Hepatocyte (in vitro differentiated cells): Measurements from ENCODE around the gene INTS12.

Experiments used
- EZH2 ChIP-seq: fragments of 200-600 bp; sonication (generic); IDR thresholded peaks from 2 replicates; pipeline ENCODE4 v1.6.1; 2016; ENCODE audit warnings: antibody characterized with exemption, mild to moderate bottlenecking, borderline replicate concordance
- EZH2phosphoT487 ChIP-seq: fragments of 200-600 bp; sonication (generic); IDR thresholded peaks from one replicate; pipeline ENCODE4 v1.6.1; 2018; ENCODE audit warnings: antibody characterized with exemption, mild to moderate bottlenecking, low read depth, moderate library complexity; ENCODE audit not compliant: unreplicated experiment, severe bottlenecking
- TF ChIP-seq, protein P1 (sequence below): fragments of 200-600 bp; sonication (generic); IDR thresholded peaks from 2 replicates; pipeline ENCODE4 v1.5.1; 2016; ENCODE audit warnings: antibody characterized with exemption, mild to moderate bottlenecking; ENCODE audit not compliant: poor library complexity

DNA sequence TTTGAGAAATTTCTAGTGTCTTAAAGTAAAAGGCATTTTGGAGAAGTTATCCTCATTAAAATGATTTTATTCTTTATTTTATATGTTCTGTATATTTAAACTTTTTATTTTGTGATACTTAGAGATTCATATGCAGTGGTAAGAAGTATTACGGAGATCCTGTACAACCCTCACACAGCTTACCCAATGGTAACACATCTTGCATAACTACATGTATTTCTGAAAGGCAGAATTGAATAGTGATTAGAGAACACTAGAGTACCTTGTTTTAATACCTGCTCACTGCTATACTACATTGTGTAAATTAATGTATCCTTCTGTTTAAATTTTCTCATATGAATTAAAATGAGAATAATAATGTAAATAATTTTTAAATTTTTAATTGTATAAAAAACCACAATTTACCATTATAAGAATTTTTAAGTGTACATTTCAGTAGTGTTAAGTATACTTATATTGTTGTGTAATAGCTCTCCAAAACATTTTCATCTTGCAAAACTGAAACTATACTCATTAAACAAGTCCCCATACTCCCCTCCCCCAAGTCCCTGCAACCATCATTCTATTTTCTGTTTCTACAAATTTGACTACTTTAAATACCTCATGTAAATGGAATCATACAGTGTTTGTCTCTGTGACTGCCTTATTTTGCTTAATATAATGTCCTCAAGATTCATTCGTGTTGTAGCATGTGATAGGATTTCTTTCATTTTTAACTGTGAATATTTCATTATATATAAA, 45.4 kb downstream of the INTS12 start:
- TF ChIP-seq, protein P1, sequence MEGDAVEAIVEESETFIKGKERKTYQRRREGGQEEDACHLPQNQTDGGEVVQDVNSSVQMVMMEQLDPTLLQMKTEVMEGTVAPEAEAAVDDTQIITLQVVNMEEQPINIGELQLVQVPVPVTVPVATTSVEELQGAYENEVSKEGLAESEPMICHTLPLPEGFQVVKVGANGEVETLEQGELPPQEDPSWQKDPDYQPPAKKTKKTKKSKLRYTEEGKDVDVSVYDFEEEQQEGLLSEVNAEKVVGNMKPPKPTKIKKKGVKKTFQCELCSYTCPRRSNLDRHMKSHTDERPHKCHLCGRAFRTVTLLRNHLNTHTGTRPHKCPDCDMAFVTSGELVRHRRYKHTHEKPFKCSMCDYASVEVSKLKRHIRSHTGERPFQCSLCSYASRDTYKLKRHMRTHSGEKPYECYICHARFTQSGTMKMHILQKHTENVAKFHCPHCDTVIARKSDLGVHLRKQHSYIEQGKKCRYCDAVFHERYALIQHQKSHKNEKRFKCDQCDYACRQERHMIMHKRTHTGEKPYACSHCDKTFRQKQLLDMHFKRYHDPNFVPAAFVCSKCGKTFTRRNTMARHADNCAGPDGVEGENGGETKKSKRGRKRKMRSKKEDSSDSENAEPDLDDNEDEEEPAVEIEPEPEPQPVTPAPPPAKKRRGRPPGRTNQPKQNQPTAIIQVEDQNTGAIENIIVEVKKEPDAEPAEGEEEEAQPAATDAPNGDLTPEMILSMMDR: no peak
- TF ChIP-seq EZH2phosphoT487 (no peak), EZH2 (no peak)
